Testis (tissue), 2 donors: Measurements from ENCODE around the gene TBC1D10A.

Source experiments
- CTCF ChIP-seq, 3 experiments: fragments of 450-650 bp in 2 of 3; fragments of 200-600 bp in 1 of 3; sonication (generic) in 1 of 3; IDR thresholded peaks; one replicate each; pipeline ENCODE4 v1.5.1; 2016 to 2019; ENCODE audit warnings: antibody characterized with exemption in 3 of 3, mild to moderate bottlenecking in 2 of 3, moderate library complexity in 1 of 3
- POLR2A ChIP-seq: fragments of 450-650 bp; IDR thresholded peaks from one replicate; pipeline ENCODE4 v1.6.1; 2017; ENCODE audit warnings: antibody characterized with exemption, mild to moderate bottlenecking, moderate library complexity

GRCh38 chr22:30295576-30295975, 31.2 kb downstream of the TBC1D10A start:
- TF ChIP-seq CTCF (IDR thresholded peaks at IDR 0.05) = no peak
- TF ChIP-seq POLR2A = no peak
